AG04450 (cell line): Measurements from ENCODE around the gene TMEM181. TPM values are rescaled to one million over a fixed set of nuclear protein-coding genes. Genes with fewer than 3 reads are reported as not detected.

Experiments
- CTCF ChIA-PET: fragments of 300-600, 350-600 bp; formaldehyde crosslinking; extraction: SDS; loops from one replicate; lab custom pipeline; 2022; ENCODE audit warnings: antibody characterized with exemption, inconsistent platforms; lab: Charles Lee
- POLR2A ChIA-PET: fragments of 350-600 bp; formaldehyde crosslinking; extraction: SDS; loops from one replicate; lab custom pipeline; 2021; ENCODE audit warnings: antibody characterized with exemption, inconsistent platforms; lab: Yijun Ruan, JAX
- DNase-seq: peaks from one replicate; pipeline ENCODE4 v3.0.0-alpha.2; 2011; ENCODE audit warnings: low read depth, low spot score
- H3K27ac ChIP-seq: one replicate; pipeline ENCODE4 v1.5.1; 2012; ENCODE audit warnings: low read depth, low read length, control low read depth
- H3K27me3 ChIP-seq: one replicate; pipeline ENCODE4 v1.6.0; 2012; ENCODE audit warnings: low read length; ENCODE audit not compliant: control insufficient read depth, insufficient read depth
- H3K4me3 ChIP-seq: 2 replicates; pipeline ENCODE4 v1.5.1; 2011; ENCODE audit warnings: mild to moderate bottlenecking, low read depth, low read length, control low read depth
- H3K9me3 ChIP-seq: 2 replicates; pipeline ENCODE4 v1.5.1; 2012; ENCODE audit warnings: low read length; ENCODE audit not compliant: control insufficient read depth, insufficient read depth
- polyA plus RNA-seq: library from polyadenylated mRNA; depleted of rRNA; stranded (reverse); fragments of >200 nt; gene quantifications from 2 replicates; pipeline ENCODE4 v1.2.3, GENCODE V29; 2011
- TF ChIP-seq, protein P1 (sequence below): IDR thresholded peaks from 2 replicates; pipeline ENCODE4 v1.5.1; 2011; ENCODE audit warnings: low read depth, low read length, control low read depth, inconsistent platforms

TMEM181 gene
- polyA plus RNA-seq, 1 experiment = 44.1 TPM

DNA sequence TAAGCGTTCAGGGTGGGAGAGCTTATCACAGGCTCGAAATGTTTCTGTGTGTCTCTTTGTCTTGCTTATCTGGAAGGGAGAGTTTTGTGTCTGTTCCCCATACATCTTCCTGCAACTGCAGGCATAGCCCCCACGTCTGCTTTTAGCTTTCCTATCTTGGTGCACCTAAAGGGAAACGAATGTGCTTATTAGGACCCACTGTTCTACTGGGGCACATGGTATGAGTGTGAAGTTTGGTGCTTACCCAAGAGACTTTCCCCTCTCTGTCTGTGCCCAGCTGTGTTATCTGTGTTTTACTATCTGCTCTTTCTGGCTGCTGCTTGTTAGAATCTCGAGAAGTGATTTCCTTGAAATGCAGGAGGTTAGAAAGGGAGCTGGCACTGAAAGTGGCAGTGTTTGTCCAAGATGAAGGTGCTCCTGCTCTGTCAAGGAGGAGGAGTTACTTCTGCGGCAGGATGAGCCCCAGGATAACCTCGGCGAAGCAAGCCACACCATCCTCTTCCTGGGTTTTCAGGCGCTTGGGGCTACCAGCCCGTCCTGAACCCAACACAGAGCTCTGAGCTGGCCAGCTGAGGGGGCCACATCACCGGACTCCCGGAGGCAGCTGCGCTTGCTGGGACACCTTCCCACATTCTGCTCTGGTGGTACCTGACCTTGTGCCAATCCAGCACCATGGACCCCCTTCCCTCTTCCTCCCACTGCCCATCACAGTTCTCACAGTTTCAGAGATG is 61.2 kb downstream of the TMEM181 start:
- H3K9me3 ChIP-seq = no peaks in the 10 kb centered on the region
- no peak overlapping the region for H3K27ac ChIP-seq
- no peak overlapping the region for H3K4me3 ChIP-seq
- DNase-seq = no peak
- TF ChIP-seq, protein P1, sequence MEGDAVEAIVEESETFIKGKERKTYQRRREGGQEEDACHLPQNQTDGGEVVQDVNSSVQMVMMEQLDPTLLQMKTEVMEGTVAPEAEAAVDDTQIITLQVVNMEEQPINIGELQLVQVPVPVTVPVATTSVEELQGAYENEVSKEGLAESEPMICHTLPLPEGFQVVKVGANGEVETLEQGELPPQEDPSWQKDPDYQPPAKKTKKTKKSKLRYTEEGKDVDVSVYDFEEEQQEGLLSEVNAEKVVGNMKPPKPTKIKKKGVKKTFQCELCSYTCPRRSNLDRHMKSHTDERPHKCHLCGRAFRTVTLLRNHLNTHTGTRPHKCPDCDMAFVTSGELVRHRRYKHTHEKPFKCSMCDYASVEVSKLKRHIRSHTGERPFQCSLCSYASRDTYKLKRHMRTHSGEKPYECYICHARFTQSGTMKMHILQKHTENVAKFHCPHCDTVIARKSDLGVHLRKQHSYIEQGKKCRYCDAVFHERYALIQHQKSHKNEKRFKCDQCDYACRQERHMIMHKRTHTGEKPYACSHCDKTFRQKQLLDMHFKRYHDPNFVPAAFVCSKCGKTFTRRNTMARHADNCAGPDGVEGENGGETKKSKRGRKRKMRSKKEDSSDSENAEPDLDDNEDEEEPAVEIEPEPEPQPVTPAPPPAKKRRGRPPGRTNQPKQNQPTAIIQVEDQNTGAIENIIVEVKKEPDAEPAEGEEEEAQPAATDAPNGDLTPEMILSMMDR = no peak
- CTCF ChIA-PET = no interaction called here
- H3K27me3 ChIP-seq = no peaks in the 10 kb centered on the region
- POLR2A ChIA-PET = interaction anchor here (1.1 kb wide), 1 partner anchor 9 kb away, joined by 3 read pairs; no protein-coding TSS in a partner anchor

- ChIA-PET CTCF (interaction anchor here (1.4 kb wide), 1 partner anchor 16 kb away, joined by 3 read pairs; no protein-coding TSS in a partner anchor), POLR2A (no interaction called here)
- H3K27me3 ChIP-seq = no peaks in the 10 kb centered on the region
- no peak for DNase-seq
- H3K9me3 ChIP-seq = no peaks in the 10 kb centered on the region
- TF ChIP-seq, protein P1 = no peak
- no peak overlapping the region for H3K27ac ChIP-seq
- H3K4me3 ChIP-seq = no peak overlapping the region
Observed at GRCh38 chr6:158621694-158622544, 62.0 kb downstream of the TMEM181 start.

DNA sequence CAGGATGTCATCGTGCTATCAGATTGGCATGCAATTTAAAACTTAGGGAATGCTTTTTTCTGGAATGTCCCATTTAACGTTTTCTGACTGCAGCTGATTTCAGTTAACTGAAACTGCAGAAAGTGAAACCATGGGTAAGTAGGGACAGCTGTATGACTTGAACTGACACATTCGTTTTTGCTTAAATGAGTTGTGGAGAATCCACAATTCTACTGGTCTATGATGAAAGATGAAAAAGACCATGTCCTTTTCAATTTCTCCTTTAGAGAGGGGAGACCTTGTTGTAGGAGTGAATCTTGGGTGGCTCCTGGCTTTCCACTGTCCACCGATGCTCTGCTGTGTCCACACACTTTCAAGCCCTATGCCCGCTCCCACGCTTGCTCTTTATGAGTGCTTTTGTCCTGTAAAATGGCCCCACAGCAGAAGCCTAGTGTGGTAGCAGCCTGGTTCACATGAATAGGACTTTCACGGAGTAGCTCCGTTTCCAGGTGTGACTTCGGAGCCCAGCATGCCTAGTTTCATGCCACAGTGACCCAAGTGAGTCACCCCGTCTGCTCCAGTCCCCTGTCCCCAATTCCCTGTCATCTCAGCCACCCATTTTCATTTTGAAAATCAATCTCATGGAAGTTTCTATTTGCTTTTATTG is 62.8 kb downstream of the TMEM181 start:
- Histone ChIP-seq H3K27ac (no peak overlapping the region), H3K4me3 (no peak overlapping the region), H3K27me3 (no peaks in the 10 kb centered on the region), H3K9me3 (no peaks in the 10 kb centered on the region)
- no peak for DNase-seq
- TF ChIP-seq, protein P1 = no peak
- ChIA-PET POLR2A (no interaction called here), CTCF (interaction anchor here (1.4 kb wide), 1 partner anchor 17 kb away, joined by 3 read pairs; no protein-coding TSS in a partner anchor)

DNA sequence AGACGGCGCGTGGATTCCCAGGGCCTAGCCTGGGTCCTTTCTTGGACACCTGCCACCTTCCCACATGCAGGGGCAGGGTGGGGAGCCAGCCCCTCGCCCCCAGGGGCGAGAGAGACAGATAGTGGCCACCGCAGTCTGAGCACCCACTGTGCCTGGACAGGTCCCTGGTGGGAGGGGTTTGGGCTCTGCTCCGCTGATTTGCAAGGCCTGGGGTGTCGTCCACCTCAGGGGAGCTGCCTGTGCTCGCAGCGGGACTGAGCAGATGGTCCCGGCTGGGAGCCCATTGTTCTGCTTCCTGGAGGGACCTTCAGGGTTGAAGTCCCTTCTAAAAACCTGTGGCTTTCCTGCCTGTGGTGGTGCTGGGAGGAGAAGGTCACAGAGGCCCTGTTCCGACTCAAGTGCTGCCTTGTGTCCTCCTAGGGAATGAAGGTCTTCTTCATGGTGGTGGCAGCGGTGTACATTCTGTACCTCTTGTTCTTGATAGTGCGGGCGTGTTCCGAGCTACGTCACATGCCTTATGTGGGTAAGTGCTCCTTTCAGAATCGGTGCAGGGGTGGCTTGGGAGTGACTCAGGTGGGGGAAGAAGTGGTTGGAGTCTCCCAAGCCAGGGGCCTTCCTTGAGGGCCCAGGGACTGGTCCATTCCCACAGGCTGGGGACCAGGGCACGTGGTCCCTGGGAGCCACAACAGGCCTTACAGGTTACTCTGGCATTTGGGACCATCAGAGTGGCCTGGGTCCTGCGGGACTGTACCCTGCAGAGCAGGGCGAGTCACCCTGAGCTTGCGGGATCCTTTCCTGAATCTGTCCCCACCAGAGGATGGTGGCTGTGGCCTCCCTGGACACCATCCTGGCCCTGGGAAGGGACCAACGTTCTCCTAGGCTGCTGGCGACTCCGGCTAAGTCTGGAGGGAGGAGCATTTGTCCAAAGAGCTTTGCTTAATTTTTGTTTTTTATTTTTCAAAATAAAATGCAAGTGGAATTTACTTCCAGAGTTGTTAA is 65.1 kb downstream of the TMEM181 start:
- TF ChIP-seq, protein P1 = no peak
- H3K9me3 ChIP-seq = no peaks in the 10 kb centered on the region
- ChIA-PET POLR2A (no interaction called here), CTCF (interaction anchor here (1.1 to 1.4 kb wide), 2 partner anchors 20 to 410 kb away, joined by 3 to 5 read pairs; no protein-coding TSS in a partner anchor)
- no peak overlapping the region for H3K4me3 ChIP-seq
- H3K27ac ChIP-seq = no peak overlapping the region
- no peaks in the 10 kb centered on the region for H3K27me3 ChIP-seq
- DNase-seq = no peak
